Inflammatory macrophage (primary cell): ENCODE data around the gene MAP3K10.

ENCODE experiments used
- DNase-seq, 2 donors: peaks; one replicate each; pipeline ENCODE4 v3.0.0-alpha.2; 2020 to 2022

The MAP3K10 gene

DNA sequence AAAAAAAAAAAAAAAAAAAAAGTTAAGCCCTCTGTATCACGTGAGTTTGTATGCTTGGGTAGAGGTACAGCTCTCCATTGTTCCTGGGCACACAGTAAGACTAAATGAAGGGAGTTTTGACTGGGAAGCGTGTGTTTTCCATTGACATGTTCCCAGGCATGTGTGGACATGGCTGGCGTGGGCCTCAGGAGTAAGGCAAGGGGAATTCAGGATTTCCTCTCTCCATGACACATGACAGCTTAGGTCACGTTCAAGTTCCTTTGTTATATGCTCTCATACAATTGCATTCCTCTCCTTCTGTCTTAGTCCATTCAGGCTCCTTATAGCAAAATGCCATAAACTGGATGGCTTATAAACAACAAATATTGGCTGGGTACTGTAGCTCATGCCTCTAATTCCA, 17.1 kb upstream of the MAP3K10 start:
- DNase-seq: peak in 1 of 2 donors; percentile 16

DNA sequence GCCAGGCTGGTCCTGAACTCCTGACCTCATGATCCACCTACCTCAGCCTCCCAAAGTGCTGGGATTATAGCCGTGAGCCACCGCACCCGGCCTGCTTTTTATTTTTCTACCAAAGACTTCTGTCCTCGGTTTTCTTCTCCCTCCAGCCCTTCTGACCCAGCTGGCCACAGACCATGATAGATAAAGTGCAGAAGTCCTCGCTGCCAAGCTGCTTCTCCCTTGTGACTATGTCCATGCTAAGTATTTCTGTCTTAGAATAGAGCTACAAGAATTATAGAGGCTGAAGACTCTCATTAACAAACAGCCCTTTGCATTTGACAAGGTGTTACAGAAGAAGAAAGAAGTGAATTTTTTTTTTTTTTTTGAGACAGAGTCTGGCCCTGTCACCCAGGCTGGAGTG, 15.4 kb upstream of the MAP3K10 start:
- DNase-seq: no peak

DNA sequence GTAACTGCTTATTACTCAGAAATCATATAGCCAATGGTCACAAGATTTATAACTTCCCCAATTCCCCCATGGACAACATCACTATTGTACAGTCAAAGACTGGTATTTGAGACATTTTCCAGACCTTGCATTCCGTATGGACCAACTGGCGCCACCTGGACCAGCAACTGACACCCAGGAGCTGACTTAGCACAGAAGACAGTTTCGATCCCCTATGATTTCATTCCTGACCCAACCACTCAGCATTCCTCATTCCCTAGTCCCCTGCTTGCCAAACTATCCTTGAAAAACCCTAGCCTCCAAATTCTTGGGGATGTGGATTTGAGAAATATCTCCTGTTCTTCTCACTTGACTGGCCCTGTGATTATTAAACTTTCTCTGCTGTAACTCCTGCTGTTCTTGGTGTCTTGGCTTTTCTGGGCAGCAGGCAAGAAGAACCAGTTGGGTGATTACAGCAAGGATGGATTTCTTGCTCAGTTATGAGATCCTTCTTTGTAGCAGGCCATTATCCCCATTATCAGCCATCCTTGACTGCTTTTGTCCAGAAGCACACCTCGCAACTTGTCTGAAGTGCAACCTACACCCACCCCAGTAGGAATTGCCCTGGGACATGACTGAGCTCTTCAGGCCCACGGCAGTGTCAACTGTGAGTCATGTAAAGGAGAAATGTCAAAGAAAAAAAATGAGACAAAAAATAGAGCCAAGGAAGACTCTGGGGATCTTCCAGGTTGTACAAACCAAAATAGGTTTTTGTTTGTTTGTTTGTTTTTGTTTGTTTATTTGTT, 13.7 kb upstream of the MAP3K10 start:
- peak in 1 of 2 donors; percentile 11 for DNase-seq

DNA sequence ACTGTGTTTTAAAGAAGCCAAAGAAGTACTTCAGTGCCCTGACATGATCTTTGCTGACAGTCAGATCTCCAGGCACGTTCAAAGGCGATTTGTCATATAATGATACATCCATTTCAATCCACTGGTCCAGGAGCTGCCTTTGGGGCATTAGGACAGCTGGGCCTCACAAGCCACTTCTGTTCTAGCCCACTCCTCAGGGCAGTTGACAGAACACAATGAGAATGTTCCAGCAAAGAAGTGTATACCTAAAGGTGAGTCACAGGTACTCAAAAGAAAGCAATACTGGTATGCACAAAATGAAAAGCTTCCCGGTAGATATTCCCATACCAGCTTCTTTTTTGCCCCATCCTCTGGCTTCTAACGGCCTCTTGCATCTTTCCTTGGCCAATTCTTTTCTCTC, 12.5 kb upstream of the MAP3K10 start:
- DNase-seq: no peak

DNA sequence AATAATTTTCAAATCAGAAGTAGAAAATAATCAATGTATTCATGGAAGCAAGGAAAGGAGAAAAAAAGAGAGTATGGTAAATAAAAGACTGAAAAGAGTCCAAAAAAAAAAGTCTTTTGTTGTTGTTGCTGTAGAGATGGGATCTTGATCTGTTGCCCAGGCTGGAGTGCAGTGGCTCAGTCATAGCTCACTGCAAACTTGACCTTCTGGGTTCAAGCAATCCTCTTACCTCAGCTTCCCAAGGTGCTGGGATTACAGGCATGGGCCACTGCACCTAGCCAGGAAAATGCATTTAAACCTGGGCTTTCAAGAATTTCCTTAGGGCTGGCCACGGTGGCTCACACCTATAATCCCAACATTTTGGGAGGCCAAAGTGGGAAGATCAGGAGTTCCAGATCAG, 7.0 kb upstream of the MAP3K10 start:
- DNase-seq: no peak

DNA sequence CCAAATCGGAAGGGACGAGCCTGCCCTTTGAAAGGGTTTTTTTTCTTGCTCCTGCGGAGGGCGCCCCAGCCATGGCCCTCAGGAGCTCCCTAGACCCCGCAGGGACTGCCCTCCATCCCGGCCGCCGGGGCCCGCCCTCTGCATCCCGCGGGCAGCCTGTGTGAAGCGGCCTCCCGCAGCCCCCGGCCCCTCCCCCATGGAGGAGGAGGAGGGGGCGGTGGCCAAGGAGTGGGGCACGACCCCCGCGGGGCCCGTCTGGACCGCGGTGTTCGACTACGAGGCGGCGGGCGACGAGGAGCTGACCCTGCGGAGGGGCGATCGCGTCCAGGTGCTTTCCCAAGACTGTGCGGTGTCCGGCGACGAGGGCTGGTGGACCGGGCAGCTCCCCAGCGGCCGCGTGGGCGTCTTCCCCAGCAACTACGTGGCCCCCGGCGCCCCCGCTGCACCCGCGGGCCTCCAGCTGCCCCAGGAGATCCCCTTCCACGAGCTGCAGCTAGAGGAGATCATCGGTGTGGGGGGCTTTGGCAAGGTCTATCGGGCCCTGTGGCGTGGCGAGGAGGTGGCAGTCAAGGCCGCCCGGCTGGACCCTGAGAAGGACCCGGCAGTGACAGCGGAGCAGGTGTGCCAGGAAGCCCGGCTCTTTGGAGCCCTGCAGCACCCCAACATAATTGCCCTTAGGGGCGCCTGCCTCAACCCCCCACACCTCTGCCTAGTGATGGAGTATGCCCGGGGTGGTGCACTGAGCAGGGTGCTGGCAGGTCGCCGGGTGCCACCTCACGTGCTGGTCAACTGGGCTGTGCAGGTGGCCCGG, 815 bp downstream of the MAP3K10 start:
- peak in 1 of 2 donors; percentile 22 for DNase-seq

DNA sequence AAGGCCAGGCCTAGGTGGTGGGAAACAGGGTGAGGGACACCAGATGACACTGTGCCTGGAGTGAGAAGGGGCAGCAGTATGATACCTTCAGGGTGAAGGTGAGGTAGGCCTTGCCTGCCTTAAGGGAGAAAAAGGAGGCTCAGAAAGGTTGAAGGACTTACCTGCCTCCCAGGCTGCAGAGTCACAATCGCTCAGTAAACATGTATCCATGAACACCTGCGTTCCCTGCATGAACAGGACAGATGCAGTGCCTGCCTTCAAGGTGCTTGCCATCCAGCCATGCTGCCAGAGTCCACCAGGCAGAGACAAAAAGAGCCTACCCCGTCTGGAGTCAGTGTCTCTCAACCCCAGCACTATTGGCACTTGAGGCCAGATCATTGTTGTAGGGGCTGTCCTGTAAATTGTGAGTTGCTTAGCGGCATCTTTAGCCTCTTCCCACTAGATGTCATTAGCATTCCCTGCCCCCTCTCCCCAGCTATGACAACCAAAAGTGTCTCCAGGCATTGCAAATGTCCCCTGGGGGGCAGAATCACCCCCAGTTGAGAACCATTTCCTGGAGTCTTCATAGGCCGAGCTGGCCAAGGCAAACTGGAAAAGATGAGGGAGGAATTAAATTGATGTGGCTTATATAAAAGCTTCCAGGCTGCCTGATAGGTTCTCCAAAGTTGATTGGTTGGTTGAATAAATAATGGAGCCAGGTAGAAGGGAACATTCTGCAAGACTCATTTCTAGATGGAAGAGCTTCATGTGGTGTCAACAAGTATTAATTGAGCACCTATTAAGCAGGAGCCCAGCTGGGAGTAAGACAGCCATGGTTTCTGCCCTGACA, 1.7 kb downstream of the MAP3K10 start:
- DNase-seq: no peak

DNA sequence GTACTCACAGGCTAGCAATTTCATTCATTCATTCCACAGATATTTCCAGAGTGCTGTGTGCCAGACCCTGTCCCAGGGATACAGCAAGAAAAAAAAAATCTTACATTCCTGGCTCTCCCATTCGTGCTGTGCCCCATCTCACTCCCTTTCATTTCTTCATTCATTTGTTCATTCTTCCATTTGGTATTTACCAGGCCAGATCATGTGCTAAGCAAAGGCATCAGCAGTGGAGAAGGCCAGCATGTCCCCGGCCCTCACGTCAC, 2.3 kb downstream of the MAP3K10 start:
- no peak for DNase-seq

DNA sequence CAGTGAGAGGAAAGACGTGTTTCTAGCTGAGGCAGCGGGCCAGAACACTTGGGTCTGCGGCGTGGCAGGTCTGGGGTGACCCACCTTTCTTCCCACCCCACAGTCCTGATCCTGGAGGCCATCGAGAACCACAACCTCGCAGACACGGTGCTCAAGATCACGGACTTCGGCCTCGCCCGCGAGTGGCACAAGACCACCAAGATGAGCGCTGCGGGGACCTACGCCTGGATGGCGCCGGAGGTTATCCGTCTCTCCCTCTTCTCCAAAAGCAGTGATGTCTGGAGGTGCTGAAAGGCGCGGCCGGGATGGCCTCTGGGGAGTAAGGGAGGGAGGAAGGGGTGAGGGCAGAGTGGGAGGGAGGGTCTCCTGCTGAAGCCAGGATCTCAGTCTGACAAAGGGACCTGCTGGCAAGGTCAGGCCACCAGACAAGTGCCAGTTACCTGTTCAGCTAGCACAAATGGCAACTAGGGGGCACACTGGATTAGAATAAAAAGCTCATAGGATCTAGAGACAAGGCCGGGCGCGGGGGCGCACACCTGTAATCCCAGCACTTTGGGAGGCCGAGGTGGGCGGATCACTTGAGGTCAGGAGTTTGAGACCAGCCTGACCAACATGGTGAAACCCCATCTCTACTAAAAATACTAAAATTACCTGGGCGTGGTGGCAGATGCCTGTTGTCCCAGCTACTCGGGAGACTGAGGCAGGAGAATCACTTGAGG, 7.2 kb downstream of the MAP3K10 start:
- no peak for DNase-seq

DNA sequence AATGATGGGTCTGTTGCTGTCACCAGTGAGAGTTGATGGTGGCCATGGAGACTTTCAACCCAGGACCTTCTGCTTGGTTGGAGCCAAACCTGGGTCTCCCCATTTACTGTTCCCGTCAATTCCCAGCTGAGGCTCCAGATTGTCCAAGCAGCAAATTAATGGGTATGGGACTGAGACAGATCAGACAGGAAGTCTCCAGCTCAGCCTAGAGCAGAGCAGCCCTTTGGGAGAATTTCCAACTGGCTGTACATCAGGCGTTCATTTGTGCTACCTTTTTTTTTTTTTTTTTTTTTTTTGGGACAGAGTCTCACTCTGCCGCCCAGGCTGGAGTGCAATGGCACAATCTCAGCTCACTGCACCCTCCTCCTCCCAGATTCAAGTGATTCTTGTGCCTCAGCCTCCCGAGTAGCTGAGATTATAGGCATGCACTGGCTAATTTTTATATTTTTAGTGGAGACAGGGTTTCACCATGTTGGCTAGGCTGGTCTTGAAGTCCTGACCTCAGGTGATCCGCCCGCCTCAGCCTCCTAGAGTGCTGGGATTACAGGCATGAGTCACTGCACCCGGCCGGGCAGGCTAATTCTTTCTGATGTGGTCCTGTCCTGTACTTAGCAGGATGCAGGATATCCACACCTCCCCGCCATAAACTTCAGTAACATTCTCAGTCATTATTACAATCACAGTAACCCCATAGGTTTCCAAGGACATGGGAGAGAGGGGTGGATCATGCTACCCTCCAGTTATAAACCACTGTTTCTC, 9.3 kb downstream of the MAP3K10 start:
- DNase-seq: no peak

DNA sequence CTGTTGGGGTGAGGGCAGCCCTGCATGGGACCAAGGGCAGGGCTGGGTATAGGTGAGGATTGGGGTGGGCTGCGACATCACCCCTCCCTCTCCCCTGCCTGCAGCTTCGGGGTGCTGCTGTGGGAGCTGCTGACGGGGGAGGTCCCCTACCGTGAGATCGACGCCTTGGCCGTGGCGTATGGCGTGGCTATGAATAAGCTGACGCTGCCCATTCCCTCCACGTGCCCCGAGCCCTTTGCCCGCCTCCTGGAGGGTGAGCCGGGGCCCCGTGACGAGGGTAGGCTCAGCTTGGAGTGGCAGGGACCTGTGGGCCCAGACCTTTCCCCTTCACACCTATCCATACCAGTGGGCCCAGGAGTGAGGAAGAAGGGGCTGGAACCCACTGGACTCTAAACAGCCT, 13.2 kb downstream of the MAP3K10 start:
- DNase-seq: no peak

DNA sequence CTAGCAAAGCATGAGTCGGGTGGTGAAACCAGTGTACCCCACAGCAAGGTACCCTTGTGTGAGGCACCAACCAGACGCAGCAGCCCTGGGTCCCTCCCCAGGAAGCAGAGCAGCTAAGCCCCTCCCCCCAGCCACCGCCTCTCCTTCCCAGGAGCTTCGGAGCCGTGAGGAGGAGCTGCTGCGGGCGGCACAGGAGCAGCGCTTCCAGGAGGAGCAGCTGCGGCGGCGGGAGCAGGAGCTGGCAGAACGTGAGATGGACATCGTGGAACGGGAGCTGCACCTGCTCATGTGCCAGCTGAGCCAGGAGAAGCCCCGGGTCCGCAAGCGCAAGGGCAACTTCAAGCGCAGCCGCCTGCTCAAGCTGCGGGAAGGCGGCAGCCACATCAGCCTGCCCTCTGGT, 14.5 kb downstream of the MAP3K10 start:
- no peak for DNase-seq

DNA sequence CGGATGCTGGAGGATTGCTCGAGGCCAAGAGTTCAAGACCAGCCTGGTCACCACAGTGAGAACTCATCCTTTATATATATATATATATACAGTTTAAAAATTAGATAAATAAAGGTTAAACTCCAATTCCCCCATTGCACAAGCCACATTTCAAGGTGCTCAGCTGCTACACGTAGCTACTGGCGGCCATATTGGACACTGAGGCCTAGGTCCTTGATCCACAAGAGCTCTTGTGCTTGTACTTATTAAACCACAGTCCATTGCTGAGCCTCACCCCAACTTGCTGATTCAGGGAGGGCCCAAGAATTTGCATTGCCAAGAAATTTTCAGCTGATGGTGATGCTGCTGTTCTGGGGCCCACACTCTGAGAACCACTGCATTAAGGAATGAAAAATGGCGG, 17.4 kb downstream of the MAP3K10 start:
- no peak for DNase-seq

DNA sequence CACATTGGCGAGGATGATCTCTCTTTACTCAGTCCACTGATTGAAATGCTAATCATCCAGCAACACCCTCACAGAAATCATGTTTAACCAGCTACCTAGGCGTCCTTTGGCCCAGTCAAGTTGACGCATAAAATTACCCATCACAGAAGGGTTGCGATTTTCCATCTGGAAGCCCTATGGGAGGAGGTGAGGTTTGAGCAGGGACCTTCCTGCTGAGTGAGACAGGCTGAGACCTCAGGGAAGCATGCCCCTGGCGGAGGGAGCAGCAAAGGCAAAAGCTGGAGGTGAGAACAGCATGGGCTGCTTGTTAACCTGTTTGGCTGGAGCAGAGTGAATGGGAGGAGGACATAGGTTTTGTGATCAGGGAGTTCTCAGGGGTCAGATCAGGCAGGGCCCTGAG, 19.7 kb downstream of the MAP3K10 start:
- DNase-seq: no peak

DNA sequence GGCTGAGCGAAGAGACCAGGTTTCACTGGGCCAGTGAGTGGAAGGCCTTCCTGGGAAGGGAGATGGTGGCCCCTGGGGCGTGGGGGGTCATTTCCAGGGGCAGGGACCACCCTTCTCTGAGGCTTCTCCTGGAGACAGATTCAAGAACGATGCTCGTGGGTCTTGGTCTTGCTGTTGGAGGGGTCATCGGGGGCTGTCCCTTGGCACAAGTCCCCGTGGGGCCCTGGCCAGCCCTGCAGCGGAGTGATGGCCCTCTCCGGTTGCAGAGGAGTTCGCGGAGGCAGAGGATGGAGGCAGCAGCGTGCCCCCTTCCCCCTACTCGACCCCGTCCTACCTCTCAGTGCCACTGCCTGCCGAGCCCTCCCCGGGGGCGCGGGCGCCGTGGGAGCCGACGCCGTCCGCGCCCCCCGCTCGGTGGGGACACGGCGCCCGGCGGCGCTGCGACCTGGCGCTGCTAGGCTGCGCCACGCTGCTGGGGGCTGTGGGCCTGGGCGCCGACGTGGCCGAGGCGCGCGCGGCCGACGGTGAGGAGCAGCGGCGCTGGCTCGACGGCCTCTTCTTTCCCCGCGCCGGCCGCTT, 22.1 kb downstream of the MAP3K10 start:
- no peak for DNase-seq

DNA sequence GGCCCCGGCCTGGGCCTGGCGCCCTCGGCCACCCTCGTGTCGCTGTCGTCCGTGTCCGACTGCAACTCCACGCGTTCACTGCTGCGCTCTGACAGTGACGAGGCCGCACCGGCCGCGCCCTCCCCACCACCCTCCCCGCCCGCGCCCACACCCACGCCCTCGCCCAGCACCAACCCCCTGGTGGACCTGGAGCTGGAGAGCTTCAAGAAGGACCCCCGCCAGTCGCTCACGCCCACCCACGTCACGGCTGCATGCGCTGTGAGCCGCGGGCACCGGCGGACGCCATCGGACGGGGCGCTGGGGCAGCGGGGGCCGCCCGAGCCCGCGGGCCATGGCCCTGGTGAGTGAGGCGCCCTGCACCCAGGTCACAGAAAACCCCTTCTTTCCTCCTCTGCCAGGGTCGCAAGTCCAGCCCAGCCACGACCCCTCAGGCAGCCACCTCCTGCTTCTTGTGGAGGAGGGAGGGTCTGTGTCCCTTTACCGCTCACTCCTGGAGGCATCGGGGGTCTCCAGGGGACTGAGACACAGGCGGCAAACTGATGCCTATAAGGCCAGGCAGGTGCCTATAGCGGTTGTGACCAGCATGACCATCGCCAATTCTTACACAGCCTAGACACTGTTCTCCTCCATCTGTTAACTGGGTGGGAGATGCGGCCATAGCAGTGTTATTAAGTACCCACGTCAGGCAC, 22.8 kb downstream of the MAP3K10 start:
- DNase-seq: no peak

DNA sequence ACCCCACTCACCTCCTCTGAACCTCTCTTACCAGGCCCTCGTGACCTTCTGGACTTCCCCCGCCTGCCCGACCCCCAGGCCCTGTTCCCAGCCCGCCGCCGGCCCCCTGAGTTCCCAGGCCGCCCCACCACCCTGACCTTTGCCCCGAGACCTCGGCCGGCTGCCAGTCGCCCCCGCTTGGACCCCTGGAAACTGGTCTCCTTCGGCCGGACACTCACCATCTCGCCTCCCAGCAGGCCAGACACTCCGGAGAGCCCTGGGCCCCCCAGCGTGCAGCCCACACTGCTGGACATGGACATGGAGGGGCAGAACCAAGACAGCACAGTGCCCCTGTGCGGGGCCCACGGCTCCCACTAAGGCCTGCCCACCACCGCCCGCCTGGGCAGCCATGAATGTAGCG, 23.7 kb downstream of the MAP3K10 start:
- no peak for DNase-seq

DNA sequence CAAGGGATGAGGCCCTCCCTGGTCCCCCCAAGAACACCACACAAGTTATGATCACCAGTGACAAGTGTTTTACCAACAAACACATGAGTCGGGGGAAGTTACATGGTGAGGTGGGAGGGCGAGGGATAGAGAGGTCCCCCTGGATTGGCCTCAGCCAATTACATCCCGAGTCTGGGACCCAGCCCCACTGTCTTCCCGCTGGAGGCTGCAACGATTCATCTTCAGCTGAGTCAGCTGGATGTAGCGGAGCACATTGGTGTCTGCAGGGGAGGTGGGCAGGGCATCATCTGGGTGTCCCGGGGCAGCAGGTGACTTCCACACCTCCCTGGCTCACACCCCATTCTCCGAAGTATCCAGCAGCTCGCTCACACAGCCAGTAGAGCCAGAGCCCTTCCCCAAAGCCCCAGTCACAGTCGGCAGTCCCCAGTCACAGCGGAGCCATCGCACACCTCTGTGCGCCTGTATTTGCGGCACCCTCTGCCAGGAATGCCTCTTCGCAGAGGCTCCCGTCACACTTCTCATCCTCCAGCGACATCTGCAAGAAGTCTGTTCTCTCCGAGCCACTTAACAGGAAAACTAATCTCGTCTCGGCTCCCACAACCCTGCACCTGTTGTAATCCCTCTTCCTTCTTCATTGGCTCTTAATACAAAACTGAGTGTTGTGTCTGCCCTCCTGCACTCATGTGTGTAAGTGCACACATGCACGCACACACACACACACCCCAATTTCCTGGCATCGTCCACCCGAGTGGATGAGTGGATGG, 25.0 kb downstream of the MAP3K10 start:
- DNase-seq: no peak

DNA sequence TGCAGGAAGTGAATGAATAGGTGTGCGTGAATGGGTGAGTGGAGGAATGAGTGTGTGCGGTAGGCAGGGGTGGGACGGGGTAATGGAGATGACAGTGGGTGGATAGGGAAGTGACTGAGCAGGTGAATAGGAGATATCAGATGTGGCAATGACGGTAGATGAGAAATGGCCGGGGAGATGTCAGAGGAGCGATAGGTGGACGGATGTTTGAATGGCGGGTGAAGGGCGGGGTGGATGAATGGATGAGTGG, 25.5 kb downstream of the MAP3K10 start:
- DNase-seq: no peak

DNA sequence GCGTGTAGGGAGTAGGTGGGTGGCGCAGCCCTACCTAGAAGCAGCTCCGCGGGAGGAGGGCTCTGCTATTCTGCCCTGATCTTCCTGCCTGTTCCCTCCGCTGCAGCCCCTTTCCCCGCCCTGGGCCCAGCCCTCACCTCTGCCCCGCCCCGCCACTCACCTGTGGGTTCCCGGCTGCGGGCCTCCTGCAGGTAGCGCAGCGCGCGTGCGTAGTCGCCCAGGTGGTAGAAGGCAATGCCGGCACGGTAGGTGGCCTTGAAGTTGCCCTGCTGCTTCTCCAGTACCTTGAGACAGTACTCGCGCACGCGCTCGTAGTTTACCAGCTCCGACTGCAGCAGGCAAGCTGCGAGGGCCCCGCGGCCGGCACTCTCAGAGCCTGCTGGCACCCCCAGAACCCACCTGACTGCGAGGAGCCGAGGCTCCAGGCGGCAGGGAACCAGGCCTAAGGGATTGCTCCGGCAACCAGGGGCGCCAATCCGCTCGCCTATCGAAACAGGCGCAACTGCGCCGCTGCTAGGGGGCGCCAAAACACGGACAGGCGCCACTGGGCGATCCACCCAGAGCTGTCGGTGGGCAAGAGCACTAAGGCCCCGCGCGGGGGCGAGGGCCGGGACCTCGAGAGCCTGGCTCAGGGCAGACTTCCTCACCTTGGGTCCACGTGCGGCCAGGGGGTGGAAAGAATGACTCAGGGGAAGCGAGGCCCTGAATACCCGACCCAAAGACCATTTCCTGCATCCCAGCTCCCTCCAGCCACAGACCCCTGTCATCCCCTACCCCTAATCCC, 26.0 kb downstream of the MAP3K10 start:
- peak; percentile 2 to 10 for DNase-seq
